NCI-H128 (cell line): ENCODE results near the gene PHF23.
A peak's percentile ranks its signal among the peaks of the same experiment; 100 is the strongest.

Experiments used
- DNase-seq: peaks from one replicate; lab custom pipeline; 2025; ENCODE audit not compliant: unreplicated experiment; lab: John Stamatoyannopoulos, UW

The PHF23 gene

DNA sequence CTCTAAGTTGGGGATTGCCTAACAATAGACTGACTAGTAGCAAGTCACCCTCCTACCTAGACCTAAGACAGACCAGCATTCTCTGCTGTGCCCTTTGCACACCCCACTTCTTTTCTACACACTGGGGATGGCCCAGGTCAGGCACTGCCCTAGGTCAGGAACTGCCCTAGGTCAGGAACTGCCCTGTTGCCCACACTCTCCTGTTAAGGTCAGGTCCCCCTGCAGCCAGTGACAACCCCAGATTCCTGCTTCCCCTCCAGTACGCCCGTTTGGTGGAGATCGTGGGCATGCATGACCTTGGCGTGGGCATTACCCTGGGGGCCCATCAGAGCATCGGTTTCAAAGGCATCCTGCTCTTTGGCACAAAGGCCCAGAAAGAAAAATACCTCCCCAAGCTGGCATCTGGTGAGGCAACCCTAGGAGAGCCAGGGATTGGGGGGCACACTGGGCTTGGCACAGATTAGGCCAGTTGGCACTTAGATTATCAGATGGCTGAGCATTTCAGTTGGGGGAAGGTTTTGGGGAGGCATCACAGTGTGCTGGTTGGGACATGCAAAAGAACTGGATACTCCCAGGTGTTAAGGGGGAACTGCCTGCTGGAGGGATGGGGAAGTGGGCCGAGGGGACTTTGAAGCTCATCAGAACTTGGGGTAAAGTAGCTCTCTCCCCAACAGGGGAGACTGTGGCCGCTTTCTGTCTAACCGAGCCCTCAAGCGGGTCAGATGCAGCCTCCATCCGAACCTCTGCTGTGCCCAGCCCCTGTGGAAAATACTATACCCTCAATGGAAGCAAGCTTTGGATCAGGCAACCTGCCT lies 17.8 kb downstream of the PHF23 start:
- no peak for DNase-seq

DNA sequence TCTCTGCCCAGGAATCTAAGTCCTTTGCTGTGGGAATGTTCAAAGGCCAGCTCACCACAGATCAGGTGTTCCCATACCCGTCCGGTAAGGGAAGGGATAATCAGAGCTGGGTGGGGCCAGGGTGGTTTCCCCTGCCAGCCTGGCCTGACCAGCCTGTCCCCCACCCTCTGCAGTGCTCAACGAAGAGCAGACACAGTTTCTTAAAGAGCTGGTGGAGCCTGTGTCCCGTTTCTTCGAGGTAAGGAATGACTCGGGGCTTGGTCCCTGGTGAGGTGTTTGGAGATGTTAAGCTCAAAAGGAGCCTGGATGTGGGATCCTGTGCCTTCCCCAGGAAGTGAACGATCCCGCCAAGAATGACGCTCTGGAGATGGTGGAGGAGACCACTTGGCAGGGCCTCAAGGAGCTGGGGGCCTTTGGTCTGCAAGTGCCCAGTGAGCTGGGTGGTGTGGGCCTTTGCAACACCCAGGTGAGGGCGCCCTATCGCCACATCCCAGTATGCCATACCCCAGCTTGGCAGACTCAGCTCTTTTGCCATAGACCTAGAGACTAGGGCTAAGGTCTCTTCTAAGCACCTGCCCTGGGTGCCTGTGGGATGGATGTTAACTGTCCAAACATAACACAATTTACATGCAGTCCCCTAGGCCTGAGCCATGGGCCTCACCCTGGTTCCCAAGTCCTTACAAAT lies 18.5 kb downstream of the PHF23 start:
- peak; percentile 8 for DNase-seq

DNA sequence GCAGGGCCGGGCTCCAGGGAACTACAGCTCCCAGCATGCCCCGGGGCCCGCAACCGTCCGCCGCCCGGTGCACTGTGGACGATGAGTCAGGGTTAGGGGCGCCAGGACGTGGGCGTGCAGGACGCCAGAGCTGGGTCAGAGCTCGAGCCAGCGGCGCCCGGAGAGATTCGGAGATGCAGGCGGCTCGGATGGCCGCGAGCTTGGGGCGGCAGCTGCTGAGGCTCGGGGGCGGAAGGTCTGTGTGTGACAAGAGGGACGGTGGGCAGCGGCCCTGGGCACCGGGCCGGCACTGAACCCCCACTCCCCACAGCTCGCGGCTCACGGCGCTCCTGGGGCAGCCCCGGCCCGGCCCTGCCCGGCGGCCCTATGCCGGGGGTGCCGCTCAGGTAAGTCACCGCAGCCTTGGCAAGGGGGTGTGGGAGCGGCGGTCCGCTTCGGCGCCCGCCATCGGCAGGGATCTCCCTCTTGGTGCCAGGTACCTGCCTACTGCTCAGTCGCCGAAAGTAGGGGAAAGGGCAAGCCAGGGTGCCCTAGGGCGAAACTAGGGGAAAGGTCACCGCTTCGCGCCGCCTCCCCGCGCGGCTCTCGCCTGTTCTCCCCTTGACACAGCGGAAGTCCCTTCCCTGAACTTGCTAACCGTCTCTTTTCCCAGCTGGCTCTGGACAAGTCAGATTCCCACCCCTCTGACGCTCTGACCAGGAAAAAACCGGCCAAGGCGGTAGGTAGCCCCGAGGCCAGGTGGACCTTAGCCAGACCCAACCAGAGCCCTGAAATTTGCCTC lies 19.3 kb downstream of the PHF23 start, which contains the start of the genes ACADVL and DLG4:
Gene ACADVL, plus strand, starts transcription at position 127 of the 781 bp plus-strand sequence. Its CDS starts 47 bp downstream, at position 174.
Gene DLG4, minus strand, starts transcription at position 25 of the 781 bp plus-strand sequence.
- DNase-seq, result peak; percentile 17

DNA sequence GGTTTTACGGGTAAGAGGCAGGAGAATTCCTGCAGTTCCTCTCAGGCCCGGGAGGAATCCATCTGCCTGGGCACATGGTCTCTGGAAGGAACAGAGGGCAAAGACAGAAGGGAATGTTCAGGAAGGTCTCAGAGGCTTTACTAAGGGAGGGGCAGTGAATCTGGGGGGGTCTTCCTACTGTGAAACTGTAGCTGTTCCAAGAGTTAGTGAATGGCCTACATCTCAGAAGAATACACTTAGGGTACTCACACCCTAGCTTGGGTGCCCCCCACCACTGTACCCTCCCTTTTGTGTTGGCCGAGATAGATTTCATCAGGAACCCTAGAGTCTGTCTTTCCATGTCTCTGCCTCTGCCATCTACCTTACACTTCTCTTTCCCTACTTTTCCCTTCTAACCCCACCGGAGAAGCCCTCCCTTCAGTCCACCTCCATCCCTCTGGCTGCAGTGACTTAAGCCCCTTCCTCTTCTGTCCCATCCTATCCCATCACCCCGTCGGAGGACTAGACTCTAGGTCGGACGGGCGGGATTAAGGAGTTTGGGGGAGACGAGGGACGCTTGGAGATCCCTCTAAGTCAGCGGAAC lies 19.9 kb downstream of the PHF23 start:
- DNase-seq, result no peak

DNA sequence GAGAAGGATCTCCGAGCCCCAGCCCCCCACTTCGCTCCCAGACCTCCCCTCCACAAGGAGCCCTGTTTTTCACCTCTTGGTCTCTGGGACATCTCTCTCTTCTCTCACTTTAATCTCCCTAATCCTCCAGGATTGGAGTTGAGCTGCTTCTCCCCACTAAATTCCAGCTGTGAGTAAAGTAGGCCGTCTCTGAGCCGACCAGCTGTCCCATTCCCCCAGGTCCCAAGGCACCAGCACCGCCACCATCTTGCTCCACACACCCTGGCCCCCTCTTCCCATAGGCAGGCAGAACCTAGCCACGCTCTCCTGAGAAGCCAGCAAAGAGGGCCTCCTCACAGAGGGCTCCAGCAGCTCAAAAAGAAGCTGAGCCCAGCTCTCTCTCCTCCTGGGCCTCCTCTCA lies 20.5 kb downstream of the PHF23 start:
- no peak for DNase-seq

DNA sequence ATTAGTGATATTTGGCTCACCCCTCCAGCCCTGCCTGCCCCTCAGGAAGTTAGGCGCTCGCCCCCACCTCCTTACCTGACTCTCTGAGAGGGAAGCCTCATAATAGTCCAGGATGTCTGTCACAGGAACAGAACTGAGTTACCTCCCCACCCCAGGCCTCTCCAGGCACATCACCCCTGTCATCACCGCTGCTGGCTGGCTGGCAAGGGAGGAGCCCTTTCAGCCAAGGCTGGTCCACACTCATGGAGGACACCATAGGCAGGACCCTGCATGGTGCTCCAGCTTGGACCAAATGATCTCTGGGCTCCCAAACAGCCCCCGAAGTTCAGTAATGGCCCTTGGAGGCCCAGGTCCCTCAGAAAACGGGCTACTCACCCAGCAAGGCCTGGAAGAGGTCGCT lies 21.1 kb downstream of the PHF23 start:
- no peak for DNase-seq

DNA sequence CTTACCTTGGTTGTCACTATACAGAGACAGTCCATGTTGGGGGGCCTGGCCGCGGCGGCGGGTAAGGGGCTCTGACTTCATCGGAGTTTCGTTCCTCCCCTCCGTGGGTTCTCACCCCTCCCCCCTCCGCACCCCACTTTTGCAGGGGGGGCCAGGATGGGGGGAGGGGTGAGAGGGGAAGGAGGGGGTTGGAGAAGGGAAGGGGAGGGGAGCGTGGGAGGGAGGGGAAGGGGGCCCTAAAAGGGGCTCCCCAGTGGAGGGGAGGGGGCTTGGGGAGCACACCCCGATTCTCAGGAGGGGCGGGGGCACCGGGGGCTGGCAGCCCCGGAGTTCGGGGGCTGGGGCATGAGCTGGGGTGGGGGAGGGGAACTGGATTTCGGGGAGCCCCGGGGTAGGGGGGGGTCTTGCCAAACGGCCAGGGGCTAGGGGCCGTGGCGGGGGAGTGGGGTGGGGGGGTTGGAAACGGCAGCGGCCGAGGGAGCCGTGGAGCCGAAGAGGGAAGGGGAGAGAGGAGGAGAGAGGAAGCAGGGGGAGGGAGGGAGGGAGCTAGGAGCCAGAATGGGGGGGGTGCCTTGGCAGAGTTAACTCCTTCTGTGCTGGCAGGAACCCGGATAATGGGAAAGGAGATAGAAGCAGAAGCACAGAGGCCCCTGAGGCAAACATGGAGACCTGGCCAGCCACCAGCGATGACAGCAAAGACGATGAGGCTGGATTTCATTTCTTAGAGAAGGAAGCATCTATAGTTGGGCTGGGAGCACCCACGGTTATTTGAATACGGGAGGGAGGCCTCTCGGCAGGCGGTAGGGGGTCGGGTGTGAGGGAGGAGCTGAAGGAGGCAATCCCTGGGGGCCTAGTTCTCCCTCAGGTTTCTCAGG lies 21.9 kb downstream of the PHF23 start:
- no peak for DNase-seq

DNA sequence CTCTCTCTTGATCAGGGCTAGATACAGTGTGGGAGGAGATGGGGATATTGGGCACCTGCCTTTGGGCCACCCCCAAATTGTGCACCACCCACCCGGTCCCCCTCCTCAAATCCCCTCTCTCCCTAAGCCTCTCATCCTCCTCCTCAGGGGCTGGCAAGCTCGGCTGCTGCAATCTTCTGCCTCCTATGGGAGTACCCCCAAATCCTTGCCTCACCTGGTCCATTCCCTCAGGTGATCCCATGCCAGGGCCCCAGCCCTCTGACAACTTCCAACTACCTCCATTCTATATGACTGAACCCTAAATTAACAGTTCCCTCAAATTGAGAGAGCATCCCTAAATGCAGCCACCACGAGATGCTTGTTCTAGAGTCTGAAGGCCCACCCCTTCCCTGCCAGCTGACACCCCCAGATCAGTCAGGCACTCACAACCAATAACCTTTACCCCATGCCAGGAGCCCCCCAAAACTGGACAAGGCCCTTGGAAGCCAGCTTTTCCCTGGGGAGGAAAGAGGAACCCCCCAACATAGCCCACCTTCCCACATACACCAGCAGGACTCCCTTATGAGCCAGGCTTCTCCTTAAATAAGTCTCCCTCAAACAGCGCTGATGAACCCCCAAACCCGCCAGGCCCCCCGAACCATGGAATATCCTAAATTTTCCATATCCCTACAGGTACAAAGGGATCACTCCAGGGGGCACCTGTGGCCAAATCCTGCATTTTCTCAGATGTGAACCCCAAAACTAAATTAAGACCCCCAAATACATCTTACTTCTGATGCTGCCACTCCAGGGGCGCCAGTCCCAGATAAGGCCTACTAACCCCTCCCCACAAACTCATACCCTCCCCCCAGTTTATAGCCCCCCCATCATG lies 22.8 kb downstream of the PHF23 start:
- DNase-seq, result no peak

DNA sequence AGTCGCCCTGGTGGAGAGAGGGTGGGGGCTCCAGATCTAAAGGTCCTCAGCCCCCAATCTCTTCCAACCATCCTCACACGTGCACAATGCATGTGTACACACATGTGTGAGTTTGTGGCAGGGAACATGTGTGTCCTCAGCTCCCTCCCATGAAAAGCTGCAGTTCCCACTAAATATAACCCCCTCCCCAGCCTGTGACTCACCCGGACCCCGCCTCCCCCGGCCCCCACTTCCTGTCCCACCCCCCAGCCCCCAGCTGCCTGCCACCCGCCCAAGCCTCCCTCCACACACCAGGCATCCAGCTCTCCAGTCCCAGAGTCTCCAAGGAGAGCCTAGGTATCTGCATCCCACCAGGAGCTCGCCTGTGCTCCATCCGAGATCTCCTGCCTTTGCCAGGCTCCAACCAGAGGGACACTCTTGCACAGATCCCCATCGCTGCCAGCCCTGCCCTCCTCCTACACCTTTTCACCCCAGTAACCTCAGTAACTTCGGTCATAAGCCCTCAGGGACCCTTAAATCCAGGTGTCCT lies 23.5 kb downstream of the PHF23 start:
- DNase-seq, result no peak

DNA sequence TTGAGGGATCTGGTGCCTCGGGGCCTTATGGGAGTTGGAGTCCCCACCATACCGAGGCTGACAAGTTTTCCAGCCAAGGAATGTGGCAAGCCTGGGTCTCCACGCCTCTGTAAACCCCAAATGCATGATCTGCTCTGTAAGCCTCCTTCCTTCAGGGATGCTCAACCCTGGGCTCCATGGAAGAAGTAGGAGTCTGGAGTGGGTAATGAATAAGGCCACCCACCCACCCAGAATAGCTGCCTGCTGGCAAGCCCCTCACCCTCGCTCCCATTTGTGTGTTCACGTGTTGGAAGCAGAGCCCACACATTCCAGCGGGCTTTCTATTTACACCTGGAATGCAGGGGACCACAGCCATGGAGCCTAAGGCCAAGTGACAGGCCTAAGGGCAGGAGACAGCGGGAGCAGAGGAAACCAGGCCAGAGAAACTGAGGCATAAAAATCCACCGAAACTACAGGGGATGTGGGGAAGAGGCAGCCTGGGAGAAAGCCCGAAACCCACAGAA lies 24.1 kb downstream of the PHF23 start:
- DNase-seq, result peak; percentile 55

DNA sequence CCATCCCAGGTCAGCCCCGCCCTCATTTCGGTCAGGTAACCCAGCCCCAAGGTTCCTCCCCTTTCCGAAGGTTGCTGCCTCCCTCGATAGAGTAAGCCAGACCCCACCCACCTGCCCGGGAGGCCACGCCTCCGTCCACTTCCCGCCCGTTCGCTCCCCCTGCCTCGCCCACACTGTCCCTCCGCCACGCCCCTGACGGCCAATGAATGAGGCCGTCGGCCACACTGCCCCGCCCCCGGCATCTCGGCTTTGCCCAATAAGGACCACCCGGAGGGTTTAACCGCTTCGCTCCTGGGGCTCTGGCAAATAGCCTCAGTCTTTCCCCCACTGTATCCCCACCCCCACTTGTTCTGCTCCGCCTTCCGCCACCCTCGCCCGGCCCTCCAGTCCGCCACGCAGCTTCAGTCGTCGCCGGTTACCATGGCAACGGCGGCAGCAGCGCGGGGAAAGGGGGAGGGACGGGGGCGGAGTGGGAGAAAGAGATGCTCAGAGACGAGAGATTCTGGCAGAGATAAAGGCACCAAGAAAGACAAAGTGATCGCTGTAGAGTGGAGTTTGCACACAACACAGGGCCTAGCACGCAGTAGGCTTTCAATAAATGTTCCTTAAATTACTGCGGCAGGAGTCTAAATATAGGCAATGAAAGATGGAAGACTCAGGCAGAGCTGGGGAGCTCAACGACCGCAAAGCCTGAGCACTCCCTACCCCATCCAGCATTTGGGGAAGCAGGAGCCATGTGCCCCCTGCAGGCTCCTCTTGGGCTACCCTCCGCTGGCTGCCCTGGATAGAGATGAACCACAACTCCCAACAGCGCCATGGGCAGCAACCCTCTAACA lies 24.7 kb downstream of the PHF23 start:
- peak; percentile 93 for DNase-seq

DNA sequence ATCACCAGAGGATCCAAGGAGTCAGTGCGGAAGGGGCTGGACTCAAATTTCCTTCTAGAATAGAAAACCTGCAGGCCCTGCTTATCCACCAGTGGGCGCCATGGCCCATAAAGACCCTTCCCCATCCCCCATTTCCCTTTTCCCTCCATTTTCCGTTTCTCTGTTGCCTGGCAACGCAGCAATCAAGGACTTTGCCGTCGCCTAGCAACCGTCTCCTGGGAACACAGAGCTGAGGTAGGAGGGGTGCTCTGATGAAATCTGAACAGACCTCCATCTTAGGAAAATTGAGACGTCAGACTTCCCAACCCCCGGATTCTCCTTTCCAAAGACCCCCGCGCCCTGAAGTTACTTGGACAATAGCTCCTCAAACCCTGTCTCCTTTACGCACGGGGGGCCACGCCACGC lies 25.4 kb downstream of the PHF23 start:
- peak; percentile 91 for DNase-seq

DNA sequence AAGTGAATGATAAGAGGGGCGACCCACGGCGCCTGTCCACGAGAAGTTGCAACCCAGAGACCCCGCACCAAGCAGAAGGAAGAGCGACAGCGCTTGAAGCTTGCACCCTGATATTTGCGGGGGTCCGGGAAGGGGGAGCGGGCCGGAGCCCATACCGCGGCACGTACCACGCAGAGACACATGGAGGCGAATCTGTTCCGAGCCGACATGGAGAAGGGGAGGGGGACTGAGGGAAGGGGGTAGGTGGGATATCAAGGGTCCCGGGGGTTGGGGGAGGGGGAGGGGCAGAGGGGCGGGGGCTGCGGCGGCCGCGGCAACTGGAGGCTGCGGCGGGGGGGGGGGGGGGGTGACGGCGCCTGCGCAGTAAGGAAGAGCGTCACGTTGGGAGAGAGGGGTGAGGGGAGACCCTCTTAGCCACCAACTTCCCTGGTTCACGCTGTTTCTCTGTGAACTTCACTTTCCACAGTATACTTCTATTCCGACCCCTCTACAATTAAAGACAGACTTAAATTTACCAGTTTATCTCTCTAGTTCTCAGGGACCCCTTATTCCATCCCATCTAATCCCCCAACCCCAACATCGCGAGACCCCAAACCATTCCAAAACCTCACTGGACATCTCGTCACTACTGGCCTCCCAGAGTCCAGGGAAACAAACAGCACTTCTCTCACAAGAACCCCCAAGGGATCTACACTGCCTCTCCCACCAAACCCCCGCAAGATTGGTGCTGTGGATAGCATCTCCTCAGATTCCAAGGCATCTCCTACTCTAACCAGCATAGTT lies 27.6 kb downstream of the PHF23 start:
- no peak for DNase-seq

DNA sequence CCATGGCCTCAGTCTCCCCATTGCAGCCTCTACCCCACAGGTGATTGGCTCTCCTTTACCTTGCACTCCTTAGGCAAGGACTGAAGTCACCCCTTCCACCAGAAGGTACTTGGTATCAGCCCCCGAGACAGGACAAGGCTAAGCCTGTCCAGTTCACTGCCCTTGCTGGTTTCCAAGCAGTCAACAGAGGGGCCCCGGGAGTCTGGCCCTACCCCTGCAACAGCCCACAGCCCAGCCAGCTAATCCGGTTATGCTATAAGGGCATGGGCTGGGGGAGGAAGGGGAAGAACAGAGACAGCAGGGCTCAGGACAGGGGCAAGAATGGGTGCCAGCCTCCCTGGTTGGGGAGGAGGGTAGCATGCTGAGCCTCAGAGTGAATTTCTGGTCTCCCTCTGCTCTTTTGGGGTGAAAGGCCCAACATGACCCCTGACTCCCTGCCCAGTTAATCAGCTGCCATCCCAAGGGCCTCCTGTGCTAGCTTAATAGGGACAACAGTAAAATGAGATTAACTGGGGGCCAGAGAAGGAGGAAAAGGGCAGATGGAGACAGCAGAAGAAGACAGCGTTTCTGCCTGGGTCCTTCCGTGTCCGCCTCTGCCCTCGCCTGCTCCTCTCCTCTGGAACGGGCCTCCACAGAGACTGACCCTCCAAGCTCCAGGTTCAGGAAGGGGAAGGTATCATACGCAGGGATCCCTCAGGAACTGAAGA lies 30.4 kb downstream of the PHF23 start:
- DNase-seq, result no peak

DNA sequence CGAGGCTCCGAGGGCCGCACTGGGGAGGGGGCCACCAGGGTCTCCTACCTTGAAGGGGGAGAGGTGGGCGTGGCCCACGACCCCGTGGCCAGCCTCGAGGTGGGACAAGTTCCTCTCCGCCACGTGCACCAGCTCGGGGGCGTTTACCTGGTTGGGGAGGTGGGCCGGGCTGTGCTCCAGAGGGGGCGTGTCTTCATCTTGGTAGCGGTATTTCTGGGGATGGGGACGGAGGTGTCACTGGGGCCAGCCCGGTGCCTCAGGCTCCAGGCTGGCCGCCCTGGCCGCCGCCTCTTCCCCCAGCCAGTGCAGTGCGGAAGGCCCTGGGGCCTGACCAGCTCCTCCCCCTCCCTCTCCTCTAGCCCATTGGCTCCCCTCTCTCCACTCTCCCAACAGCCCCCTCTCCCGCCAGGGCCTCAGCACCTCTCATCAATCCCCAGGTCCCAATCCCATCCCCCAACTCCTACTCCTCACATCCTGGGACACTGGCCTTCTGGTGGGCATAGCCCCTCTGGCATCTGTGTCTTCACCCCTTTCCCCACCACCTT lies 31.2 kb downstream of the PHF23 start:
- no peak for DNase-seq
